Breast epithelium (tissue), 3 donors: Measurements from ENCODE around the gene NTRK2.

Experiments
- POLR2A ChIP-seq: fragments of 450-650 bp; IDR thresholded peaks from one replicate; pipeline ENCODE4 v1.6.1; 2016; ENCODE audit warnings: antibody characterized with exemption, mild to moderate bottlenecking, moderate library complexity
- POLR2AphosphoS5 ChIP-seq, 3 donors: sonication (generic); formaldehyde crosslinking; IDR thresholded peaks; one replicate each; pipeline ENCODE4 v1.6.1; 2017; ENCODE audit warnings: antibody characterized with exemption in 3 of 3

- peak in 1 of 3 donors; percentile 39 for TF ChIP-seq POLR2AphosphoS5 (IDR thresholded peaks at IDR 0.05)
- no peak for TF ChIP-seq POLR2A
These were observed 284.5 kb downstream of the NTRK2 start for GRCh38 chr9:84953797-84954705.
